Urothelium cell line (cell line): Measurements from ENCODE around the gene USH1C.

Experiments
- DNase-seq: peaks from one replicate; pipeline ENCODE4 v3.0.0; 2011; ENCODE audit warnings: low spot score, mixed read lengths
- FAIRE-seq: peaks from 2 replicates; lab custom pipeline; 2011; peaks lifted over from hg19 to GRCh38; lab: Jason Lieb, UNC

USH1C gene

GRCh38 chr11:17443926-17444690, 100.1 kb downstream of the USH1C start:
- no peak for DNase-seq
- no peak for FAIRE-seq
